Retina (tissue), 1 donor: ENCODE data around the gene DYRK1A.

ENCODE experiments used
- DNase-seq: peaks from one replicate; pipeline ENCODE4 v3.0.0-alpha.2; 2016

DYRK1A gene

GRCh38 chr21:37385179-37385765 is 18.7 kb downstream of the DYRK1A start:
- DNase-seq, result no peak

- DNase-seq, result no peak
These were observed 19.6 kb downstream of the DYRK1A start for GRCh38 chr21:37386151-37386550.

GRCh38 chr21:37389456-37389855 is 22.9 kb downstream of the DYRK1A start:
- DNase-seq, result no peak

- DNase-seq, result no peak
These were observed 25.1 kb downstream of the DYRK1A start for GRCh38 chr21:37391666-37392065.

- no peak for DNase-seq
These were observed 25.9 kb downstream of the DYRK1A start for GRCh38 chr21:37392441-37392840.

GRCh38 chr21:37393030-37393429 is 26.5 kb downstream of the DYRK1A start:
- DNase-seq, result no peak

GRCh38 chr21:37393786-37394185 is 27.2 kb downstream of the DYRK1A start:
- DNase-seq, result no peak

GRCh38 chr21:37395961-37396360 is 29.4 kb downstream of the DYRK1A start:
- no peak for DNase-seq

GRCh38 chr21:37396855-37397254 is 30.3 kb downstream of the DYRK1A start:
- no peak for DNase-seq

GRCh38 chr21:37398697-37399096 is 32.1 kb downstream of the DYRK1A start:
- DNase-seq, result no peak

- DNase-seq, result no peak
These were observed 35.8 kb downstream of the DYRK1A start for GRCh38 chr21:37402251-37402867.

- no peak for DNase-seq
These were observed 39.1 kb downstream of the DYRK1A start for GRCh38 chr21:37405629-37406028.

- DNase-seq, result no peak
These were observed 41.3 kb downstream of the DYRK1A start for GRCh38 chr21:37407719-37408420.

GRCh38 chr21:37408464-37409193 is 42.1 kb downstream of the DYRK1A start:
- no peak for DNase-seq

- DNase-seq, result no peak
These were observed 44.1 kb downstream of the DYRK1A start for GRCh38 chr21:37410639-37411038.

- DNase-seq, result no peak
These were observed 46.2 kb downstream of the DYRK1A start for GRCh38 chr21:37412603-37413360.

GRCh38 chr21:37413553-37414291 is 47.1 kb downstream of the DYRK1A start:
- no peak for DNase-seq

- no peak for DNase-seq
These were observed 48.0 kb downstream of the DYRK1A start for GRCh38 chr21:37414292-37415253.

- DNase-seq, result no peak
These were observed 49.4 kb downstream of the DYRK1A start for GRCh38 chr21:37415939-37416338.

- no peak for DNase-seq
These were observed 50.3 kb downstream of the DYRK1A start for GRCh38 chr21:37416914-37417313.
